Ovary (tissue), 3 donors: ENCODE measurements around the gene BTBD9.

Experiments used
- EP300 ChIP-seq: sonication (generic); formaldehyde crosslinking; IDR thresholded peaks from one replicate; pipeline ENCODE4 v1.6.1; 2017; ENCODE audit warnings: antibody characterized with exemption
- POLR2A ChIP-seq: fragments of 450-650 bp; IDR thresholded peaks from one replicate; pipeline ENCODE4 v1.6.1; 2017; ENCODE audit warnings: antibody characterized with exemption, mild to moderate bottlenecking, moderate library complexity
- TF ChIP-seq, protein P1 (sequence below), 3 donors: fragments of 450-650 bp in 2 of 3; fragments of 200-600 bp in 1 of 3; IDR thresholded peaks; one replicate each; pipeline versions ENCODE4 v1.5.1 to v1.8.0; 2016 to 2022; ENCODE audit warnings: antibody characterized with exemption in 3 of 3, mild to moderate bottlenecking in 1 of 3
- donor health status: DM: no; HTN: no; CAD: no.

DNA sequence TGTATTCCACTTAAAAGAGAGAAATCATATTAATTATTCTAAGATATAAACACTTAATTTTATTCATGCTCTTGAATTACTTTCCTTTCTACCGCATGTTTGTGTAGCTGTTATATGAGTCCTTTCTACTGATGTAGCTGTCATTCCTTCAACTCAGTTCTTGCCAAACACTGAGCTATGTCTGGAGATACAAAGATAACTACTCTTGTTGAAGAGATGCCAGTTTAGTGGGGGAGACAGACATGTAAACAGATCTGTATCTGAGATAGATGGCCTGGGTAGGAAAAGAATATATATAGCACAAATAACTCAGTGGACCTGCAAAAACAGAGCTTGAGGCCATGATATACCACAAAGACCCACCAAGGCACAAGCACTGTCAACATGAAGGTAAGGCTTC lies 157.3 kb downstream of the BTBD9 start:
- TF ChIP-seq, protein P1, sequence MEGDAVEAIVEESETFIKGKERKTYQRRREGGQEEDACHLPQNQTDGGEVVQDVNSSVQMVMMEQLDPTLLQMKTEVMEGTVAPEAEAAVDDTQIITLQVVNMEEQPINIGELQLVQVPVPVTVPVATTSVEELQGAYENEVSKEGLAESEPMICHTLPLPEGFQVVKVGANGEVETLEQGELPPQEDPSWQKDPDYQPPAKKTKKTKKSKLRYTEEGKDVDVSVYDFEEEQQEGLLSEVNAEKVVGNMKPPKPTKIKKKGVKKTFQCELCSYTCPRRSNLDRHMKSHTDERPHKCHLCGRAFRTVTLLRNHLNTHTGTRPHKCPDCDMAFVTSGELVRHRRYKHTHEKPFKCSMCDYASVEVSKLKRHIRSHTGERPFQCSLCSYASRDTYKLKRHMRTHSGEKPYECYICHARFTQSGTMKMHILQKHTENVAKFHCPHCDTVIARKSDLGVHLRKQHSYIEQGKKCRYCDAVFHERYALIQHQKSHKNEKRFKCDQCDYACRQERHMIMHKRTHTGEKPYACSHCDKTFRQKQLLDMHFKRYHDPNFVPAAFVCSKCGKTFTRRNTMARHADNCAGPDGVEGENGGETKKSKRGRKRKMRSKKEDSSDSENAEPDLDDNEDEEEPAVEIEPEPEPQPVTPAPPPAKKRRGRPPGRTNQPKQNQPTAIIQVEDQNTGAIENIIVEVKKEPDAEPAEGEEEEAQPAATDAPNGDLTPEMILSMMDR (IDR thresholded peaks at IDR 0.05), result no peak
- TF ChIP-seq POLR2A (no peak), EP300 (no peak)
